HG03571 (cell line): ENCODE measurements around the gene AMIGO3.

Source experiments
- ATAC-seq: cut with Tn5 transposase; IDR thresholded peaks from one replicate; pipeline ENCODE4 v1.9.1; 2021; ENCODE audit not compliant: unreplicated experiment

The AMIGO3 gene

GRCh38 chr3:49670940-49671290, 48.6 kb downstream of the AMIGO3 start:
- ATAC-seq: no peak

- no peak for ATAC-seq
Observed at GRCh38 chr3:49669352-49669751, 50.1 kb downstream of the AMIGO3 start.

GRCh38 chr3:49668861-49669260, 50.6 kb downstream of the AMIGO3 start:
- ATAC-seq: no peak

- ATAC-seq: no peak
Observed at GRCh38 chr3:49668414-49668797, 51.1 kb downstream of the AMIGO3 start.

GRCh38 chr3:49667701-49668413, 51.6 kb downstream of the AMIGO3 start:
- no peak for ATAC-seq
